ENCODE results near the gene LGR6. TPM values are rescaled to one million over a fixed set of nuclear protein-coding genes. Genes with fewer than 3 reads are reported as not detected.
"Not testable (repeated sequence)": the region's sequence is repeated elsewhere in the genome, so short reads cannot be mapped to it uniquely, and the experiment has no call there.

LGR6 gene
- total and polyA plus RNA-seq, 2 donors (not counting 1 experiment from before 2014, with no cell fraction given): 0.28 TPM; not detected in 1

DNA sequence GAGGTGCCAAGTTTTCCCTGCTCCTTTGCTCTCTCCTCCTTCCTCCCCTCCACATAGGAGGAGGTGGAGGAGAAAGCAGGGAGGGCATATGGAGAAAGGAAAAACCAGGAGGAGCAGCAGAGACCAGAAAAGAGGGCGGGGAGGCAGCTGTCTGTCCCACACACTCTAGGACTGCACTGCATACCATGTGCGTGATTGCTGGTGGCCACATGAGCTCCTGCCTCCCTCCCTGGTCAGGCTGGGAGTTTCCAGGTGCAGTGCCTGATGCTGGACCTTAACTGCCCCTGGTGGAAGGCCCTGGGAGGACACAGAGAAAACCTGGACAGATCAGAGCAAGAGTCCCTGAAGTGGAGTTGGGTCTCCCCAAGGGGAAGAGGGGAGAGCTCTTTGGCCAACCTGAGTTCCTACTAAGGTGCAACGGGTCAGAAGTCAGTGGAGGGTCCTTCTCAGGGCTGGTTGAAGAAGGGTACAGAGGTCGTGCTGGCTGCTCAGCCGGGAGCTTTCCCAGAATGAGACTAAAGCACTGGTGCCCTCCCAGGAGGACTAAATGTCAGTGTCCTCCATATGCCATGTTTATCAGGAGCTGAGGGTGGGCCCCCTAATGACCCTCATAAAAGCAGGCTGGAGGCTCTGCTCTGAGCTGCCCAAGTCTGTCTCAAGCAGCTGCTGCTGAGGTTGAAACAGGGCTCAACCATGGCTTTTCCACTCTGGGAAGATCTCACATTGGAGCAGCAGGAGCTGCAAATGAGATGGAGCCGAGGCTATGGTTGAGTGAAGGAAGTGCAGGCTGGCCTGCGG, 3.5 kb upstream of the LGR6 start:
- TF ChIP-seq EZH2 (IDR thresholded peaks at IDR 0.05; ENCODE audit: borderline replicate concordance, insufficient read depth, low read depth, low read length, poor library complexity, severe bottlenecking): no peak
- no peak for TF ChIP-seq CTCF (IDR thresholded peaks at IDR 0.05)
- ChIA-PET POLR2A (no interaction called here), CTCF (interaction anchor here (1.2 to 3.4 kb wide), 14 partner anchors 10 to 535 kb away, joined by 3 to 41 read pairs (median 9); partner anchors contain the start of gene PTPN7)
- H3K9me3 Mint-ChIP-seq (ENCODE audit: insufficient read depth): no peaks in the 10 kb centered on the region
- Histone ChIP-seq H3K4me1 (ENCODE audit: control insufficient read depth in 2 of 2, insufficient read depth in 2 of 2, low read length in 2 of 2) (peaks cover 14 to 19% of the 10 kb centered on the region in 2 donors), H3K36me3 (replicated peaks in 1 of 2; ENCODE audit: control extremely low read depth in 1 of 2, control insufficient read depth in 1 of 2, extremely low read depth in 1 of 2, insufficient read depth in 2 of 2, low read length in 1 of 2) (no peaks in the 10 kb centered on the region), H3K4me2 (replicated peaks; ENCODE audit: low read depth, low read length, poor library complexity, severe bottlenecking) (no peak overlapping the region), H3K79me2 (ENCODE audit: control insufficient read depth, insufficient read depth, low read length) (no peaks in the 10 kb centered on the region), H3K27ac (ENCODE audit: low read length in 2 of 2) (no peak overlapping the region), H3K9me3 (ENCODE audit: control extremely low read depth in 1 of 3, control insufficient read depth in 2 of 3, insufficient read depth in 1 of 3, low read length in 2 of 3) (no peaks in the 10 kb centered on the region), H3K27me3 (replicated peaks in 1 of 4; ENCODE audit: control extremely low read depth in 1 of 4, control insufficient read depth in 3 of 4, insufficient read depth in 4 of 4, low read length in 3 of 4) (peaks cover 0 to 43% (median 12%) of the 10 kb centered on the region in 4 experiments), H2AFZ (ENCODE audit: insufficient read depth, low read depth, low read length, poor library complexity, severe bottlenecking) (no peak overlapping the region), H4K20me1 (ENCODE audit: control insufficient read depth, insufficient read depth, low read length, poor library complexity, severe bottlenecking) (no peaks in the 10 kb centered on the region), H3K4me3 (ENCODE audit: control extremely low read depth in 1 of 5, extremely low read depth in 1 of 5, insufficient read depth in 1 of 5, low read depth in 2 of 5, low read length in 4 of 5) (no peak overlapping the region), H3K9ac (ENCODE audit: low read length) (no peak overlapping the region)
- intact Hi-C loops (cut with micrococcal nuclease): no loop called here
- peaks cover 41% of the 10 kb centered on the region for H3K27me3 Mint-ChIP-seq
- peaks cover 16% of the 10 kb centered on the region for H3K4me1 Mint-ChIP-seq
- WGBS (ENCODE audit: insufficient coverage): 85% methylated on average over 7 of the region's 7 CpGs
- H3K4me3 Mint-ChIP-seq: no peak overlapping the region
- DNase-seq: no peak
- no peak overlapping the region for H3K27ac Mint-ChIP-seq
- no peak for ATAC-seq (ENCODE audit: low read depth)

DNA sequence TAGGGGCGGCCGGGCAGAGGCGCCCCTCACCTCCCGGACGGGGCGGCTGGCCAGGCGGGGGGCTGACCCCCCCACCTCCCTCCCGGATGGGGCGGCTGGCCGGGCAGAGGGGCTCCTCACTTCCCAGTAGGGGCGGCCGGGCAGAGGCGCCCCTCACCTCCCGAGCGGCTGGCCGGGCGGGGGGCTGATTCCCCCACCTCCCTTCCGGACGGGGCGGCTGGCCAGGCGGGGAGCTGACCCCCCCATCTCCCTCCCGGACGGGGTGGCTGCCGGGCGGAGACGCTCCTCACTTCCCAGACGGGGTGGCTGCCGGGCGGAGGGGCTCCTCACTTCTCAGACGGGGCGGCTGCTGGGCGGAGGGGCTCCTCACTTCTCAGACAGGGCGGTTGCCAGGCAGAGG, 2.2 kb upstream of the LGR6 start:
- WGBS (ENCODE audit: insufficient coverage): 95% methylated on average over 4 of the region's 33 CpGs
- ATAC-seq (ENCODE audit: low read depth); DNase-seq; H3K27ac ChIP-seq (ENCODE audit: low read length in 2 of 2); H2AFZ ChIP-seq (ENCODE audit: insufficient read depth, low read depth, low read length, poor library complexity, severe bottlenecking); H3K27ac Mint-ChIP-seq; H3K4me2 ChIP-seq (replicated peaks; ENCODE audit: low read depth, low read length, poor library complexity, severe bottlenecking); H3K4me3 Mint-ChIP-seq; H3K36me3 ChIP-seq (replicated peaks in 1 of 2; ENCODE audit: control extremely low read depth in 1 of 2, control insufficient read depth in 1 of 2, extremely low read depth in 1 of 2, insufficient read depth in 2 of 2, low read length in 1 of 2); POLR2A ChIA-PET; H3K9ac ChIP-seq (ENCODE audit: low read length); H3K9me3 ChIP-seq (ENCODE audit: control extremely low read depth in 1 of 3, control insufficient read depth in 2 of 3, insufficient read depth in 1 of 3, low read length in 2 of 3); H3K9me3 Mint-ChIP-seq (ENCODE audit: insufficient read depth); H3K4me3 ChIP-seq (ENCODE audit: control extremely low read depth in 1 of 5, extremely low read depth in 1 of 5, insufficient read depth in 1 of 5, low read depth in 2 of 5, low read length in 4 of 5); intact Hi-C loops (cut with micrococcal nuclease); H3K79me2 ChIP-seq (ENCODE audit: control insufficient read depth, insufficient read depth, low read length); H4K20me1 ChIP-seq (ENCODE audit: control insufficient read depth, insufficient read depth, low read length, poor library complexity, severe bottlenecking): not testable (repeated sequence)
- CTCF ChIA-PET: interaction anchor here (2.7 kb wide), 1 partner anchor 123 kb away, joined by 12 read pairs; no protein-coding TSS in a partner anchor
- peaks cover 18% of the 10 kb centered on the region for H3K4me1 Mint-ChIP-seq
- H3K4me1 ChIP-seq (ENCODE audit: control insufficient read depth in 2 of 2, insufficient read depth in 2 of 2, low read length in 2 of 2): peaks cover 14 to 19% of the 10 kb centered on the region in 2 donors
- peaks cover 45% of the 10 kb centered on the region for H3K27me3 Mint-ChIP-seq
- H3K27me3 ChIP-seq (replicated peaks in 1 of 4; ENCODE audit: control extremely low read depth in 1 of 4, control insufficient read depth in 3 of 4, insufficient read depth in 4 of 4, low read length in 3 of 4): peaks cover 0 to 40% (median 10%) of the 10 kb centered on the region in 4 experiments
